MV-4-11 (cell line): Measurements from ENCODE around the gene CCDC9.
A peak's percentile ranks its signal among the peaks of the same experiment; 100 is the strongest.
"Not testable (repeated sequence)": the region's sequence is repeated elsewhere in the genome, so short reads cannot be mapped to it uniquely, and the experiment has no call there.

Experiments used
- DNase-seq: peaks from one replicate; lab custom pipeline; 2025; lab: John Stamatoyannopoulos, UW

CCDC9 gene

GRCh38 chr19:47300867-47301266, 44.5 kb downstream of the CCDC9 start:
- not testable (repeated sequence) for DNase-seq

GRCh38 chr19:47302249-47302648, 45.9 kb downstream of the CCDC9 start:
- DNase-seq = no peak

GRCh38 chr19:47303966-47304365, 47.6 kb downstream of the CCDC9 start:
- no peak for DNase-seq

- peak; percentile 65 for DNase-seq
These were observed 49.0 kb downstream of the CCDC9 start for GRCh38 chr19:47305309-47305751.

- DNase-seq = no peak
These were observed 50.0 kb downstream of the CCDC9 start for GRCh38 chr19:47306303-47306702.

- DNase-seq = no peak
These were observed 52.7 kb downstream of the CCDC9 start for GRCh38 chr19:47309038-47309437.

- peak; percentile 20 for DNase-seq
These were observed 53.3 kb downstream of the CCDC9 start, which contains the start of gene C5AR1 for GRCh38 chr19:47309608-47310007. Gene C5AR1 (plus strand): TSS chr19:47309861. CDS start chr19:47309896, 35 bp downstream.

- DNase-seq = no peak
These were observed 54.0 kb downstream of the CCDC9 start for GRCh38 chr19:47310323-47310722.

- peak; percentile 88 for DNase-seq
These were observed 54.5 kb downstream of the CCDC9 start for GRCh38 chr19:47310819-47311218.

- no peak for DNase-seq
These were observed 56.2 kb downstream of the CCDC9 start for GRCh38 chr19:47312366-47313006.

GRCh38 chr19:47313754-47314295, 57.5 kb downstream of the CCDC9 start:
- no peak for DNase-seq

GRCh38 chr19:47315125-47315821, 58.9 kb downstream of the CCDC9 start:
- peak; percentile 99 for DNase-seq

- no peak for DNase-seq
These were observed 60.2 kb downstream of the CCDC9 start for GRCh38 chr19:47316513-47316912.

- DNase-seq = no peak
These were observed 63.9 kb downstream of the CCDC9 start for GRCh38 chr19:47319923-47320871.
